NCI-H2029 (cell line): ENCODE results near the gene RUNX1.

Source experiments
- DNase-seq: peaks from one replicate; lab custom pipeline; 2025; lab: John Stamatoyannopoulos, UW

Gene RUNX1

GRCh38 chr21:35059742-35060141 lies 10.6 kb upstream of the RUNX1 start:
- no peak for DNase-seq

GRCh38 chr21:35058058-35058457 lies 9.0 kb upstream of the RUNX1 start:
- DNase-seq: no peak

DNA sequence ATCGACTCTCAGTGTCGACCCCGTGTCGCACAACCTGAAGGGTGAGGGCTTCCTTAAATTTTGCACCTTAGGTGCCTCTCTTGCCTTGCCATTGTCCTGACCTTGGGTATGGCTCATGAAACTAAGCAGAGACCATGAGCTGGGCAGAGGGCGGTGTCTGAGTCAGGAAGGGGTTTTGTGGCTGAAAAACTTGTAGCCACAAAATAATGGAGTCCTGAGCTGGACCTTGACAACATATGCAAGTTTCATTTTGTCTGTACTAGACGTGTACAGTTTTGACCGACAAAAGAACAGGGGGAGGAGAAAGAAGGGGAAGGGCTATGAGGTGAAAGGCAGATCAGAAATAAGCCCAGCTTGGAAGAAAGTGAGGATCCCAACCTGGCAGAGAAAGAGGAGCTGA lies 8.3 kb upstream of the RUNX1 start:
- DNase-seq: no peak

- no peak for DNase-seq
Observed at GRCh38 chr21:35053356-35054096, 4.4 kb upstream of the RUNX1 start.

GRCh38 chr21:35052801-35053200 lies 3.7 kb upstream of the RUNX1 start:
- DNase-seq: no peak

- DNase-seq: no peak
Observed at GRCh38 chr21:35051287-35051818, 2.3 kb upstream of the RUNX1 start.

- DNase-seq: no peak
Observed at GRCh38 chr21:35050348-35051286, 1.5 kb upstream of the RUNX1 start.

DNA sequence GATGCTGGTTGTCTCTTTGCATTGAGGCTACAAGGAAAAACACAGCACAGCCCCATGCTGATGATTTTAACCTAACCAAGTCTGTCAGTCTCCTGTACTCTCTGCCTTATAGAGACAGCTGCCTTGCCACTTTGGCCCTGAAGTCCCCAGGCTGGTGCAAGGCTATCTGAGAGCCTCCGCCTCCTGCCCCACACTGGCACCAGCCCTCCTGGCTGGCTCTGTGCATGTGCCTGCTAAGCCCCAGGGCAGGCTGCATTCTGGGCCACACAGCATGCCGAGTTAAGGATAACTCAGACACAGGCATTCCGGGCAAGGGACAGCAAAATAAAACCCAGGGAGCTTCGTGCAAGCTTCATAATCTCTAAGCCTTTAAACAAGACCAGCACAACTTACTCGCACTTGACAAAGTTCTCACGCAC lies 910 bp downstream of the RUNX1 start:
- no peak for DNase-seq

- DNase-seq: no peak
Observed at GRCh38 chr21:35046880-35047229, 2.2 kb downstream of the RUNX1 start.

DNA sequence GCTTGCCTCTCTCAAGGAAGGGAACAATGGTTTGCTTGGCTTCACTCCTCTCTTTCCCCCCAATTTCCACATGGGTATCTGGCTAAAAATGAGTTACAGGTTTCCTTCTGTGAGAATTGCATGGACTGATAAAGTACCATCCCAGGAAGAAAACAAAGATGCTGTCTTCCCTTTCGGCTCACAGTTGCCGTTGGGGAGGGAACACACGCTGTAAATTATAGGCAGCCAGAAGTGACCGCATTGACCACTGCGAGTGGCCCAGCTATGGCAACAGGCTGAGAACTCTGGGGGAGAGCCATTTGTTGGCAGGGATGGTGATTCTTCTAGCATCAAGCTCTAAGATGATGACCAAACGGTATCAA lies 2.9 kb downstream of the RUNX1 start:
- no peak for DNase-seq

GRCh38 chr21:35045542-35046262 lies 3.4 kb downstream of the RUNX1 start:
- DNase-seq: no peak

DNA sequence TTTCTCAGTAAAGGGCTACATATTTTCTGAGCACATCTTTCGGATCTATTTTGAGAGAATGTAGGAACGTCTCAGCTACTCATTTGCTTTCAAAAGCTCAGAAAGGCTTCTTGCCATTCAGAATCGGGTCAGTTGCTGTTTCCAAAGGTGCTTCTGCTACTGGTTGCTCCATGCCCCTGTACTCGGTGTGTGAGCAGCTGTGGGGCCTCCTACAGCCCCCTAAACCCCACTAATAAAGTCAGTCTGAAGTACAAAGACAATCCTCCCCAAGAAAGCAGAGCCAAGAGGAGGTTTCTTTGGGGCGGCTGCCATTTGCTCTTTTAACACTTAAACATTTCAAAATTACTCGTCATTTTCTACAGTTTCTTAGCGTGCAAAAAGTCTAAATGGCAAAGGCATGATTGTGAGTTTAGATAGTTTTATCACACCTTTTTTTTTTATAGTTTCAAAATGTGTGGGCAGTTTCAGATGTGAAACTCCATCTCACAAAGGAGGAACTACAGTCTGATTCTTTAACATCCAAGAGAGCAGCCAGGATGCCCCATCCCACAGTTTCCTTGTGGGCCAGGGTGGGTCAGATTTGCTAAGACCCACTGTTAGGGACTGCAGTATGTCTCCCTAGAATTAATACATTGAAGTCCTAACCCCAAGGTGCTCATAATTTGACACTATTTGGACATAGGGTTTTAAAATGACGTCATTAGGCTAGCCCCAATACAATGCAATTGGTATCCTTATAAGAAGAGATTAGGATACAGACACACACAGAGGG lies 4.1 kb downstream of the RUNX1 start:
- no peak for DNase-seq

- DNase-seq: no peak
Observed at GRCh38 chr21:35044128-35044527, 5.0 kb downstream of the RUNX1 start.

DNA sequence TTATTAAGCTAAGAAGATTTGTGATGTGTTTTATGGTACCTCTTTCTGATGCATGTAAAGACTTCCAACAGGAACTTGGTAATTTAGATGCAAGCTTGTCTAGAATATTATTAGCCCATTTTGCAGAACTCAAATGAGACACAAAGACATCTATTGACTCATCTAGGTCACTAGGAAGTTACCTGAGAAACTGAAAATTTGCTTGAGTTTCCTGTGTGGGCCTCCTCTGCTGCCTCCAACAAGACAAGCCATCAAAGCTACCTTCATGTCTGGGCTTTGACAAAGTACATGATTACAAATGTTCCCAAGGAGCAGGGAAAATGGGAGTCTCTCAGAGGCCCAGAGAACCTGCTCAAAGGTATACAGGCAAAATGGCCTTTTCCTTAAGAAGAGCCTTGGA lies 5.6 kb downstream of the RUNX1 start:
- no peak for DNase-seq

DNA sequence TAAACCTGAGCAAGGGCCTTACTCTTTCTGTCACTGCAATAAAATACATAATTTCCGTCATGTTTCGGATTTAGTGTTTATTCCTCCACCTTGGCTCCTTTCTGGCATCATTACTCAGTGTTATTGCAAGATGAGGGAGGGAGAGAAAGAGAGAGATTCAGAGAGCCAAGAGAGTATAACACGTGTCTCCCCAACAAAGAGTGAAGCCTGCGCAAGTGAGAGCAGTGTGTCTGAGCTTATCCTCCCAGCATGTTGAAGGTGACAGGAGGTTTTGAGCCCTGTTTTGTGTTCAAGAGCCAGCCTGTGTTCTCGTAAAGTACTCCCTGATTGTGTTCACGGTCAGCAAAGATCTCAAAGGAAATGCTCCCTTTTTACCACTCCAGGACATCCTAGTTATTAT lies 6.3 kb downstream of the RUNX1 start:
- no peak for DNase-seq

GRCh38 chr21:35041881-35042280 lies 7.2 kb downstream of the RUNX1 start:
- DNase-seq: no peak

DNA sequence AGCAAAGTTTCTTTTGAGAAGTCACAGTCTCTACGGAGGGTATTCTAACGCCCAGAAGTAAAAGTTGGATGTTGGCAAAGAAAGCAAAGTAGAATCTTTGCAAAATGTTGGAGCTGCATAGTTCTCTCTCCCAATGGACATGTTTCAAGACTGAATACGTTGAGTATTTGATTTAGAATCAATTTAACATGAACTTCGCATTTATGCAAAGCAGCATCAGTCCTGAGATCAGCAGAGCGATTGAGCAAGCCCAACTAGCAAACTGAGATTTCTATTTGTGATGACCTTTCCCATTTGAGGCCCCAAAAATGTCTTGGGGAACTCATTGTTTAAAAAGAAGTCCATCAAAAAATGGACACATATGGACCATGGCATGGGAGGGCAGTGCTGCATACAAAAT lies 8.0 kb downstream of the RUNX1 start:
- DNase-seq: no peak

DNA sequence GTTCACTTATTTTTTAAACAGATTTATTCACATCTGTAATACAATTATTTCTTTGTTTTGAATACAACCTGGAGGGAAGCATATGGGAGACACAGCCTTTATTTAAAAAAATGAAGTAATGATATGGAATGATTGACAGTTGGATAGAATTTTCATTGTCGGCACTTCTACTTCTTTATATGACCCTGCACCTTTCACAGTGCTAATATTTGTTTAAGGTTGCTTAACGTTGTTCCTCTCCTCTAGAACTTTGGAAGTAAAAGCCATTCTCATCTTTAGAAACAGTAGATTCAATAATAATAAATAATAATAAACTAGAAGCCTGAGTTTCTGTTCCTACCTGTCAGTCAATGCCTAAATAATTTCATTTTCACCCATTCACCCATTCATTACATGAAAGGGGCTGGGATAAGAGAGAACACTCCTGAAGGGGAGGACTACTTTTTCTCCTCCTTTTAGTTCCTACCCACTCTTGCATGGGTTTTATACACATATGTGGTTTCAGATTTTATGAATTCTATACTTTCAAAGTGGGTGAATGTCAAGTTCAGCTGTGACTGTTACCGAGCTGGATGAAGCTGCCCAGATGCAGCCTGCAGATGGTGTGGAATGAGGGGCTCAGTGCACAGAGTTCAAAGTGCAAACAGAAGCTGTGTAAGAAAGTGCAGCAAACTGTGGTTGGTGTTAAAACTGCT lies 9.4 kb downstream of the RUNX1 start:
- DNase-seq: no peak

GRCh38 chr21:35038772-35039319 lies 10.3 kb downstream of the RUNX1 start:
- DNase-seq: no peak

DNA sequence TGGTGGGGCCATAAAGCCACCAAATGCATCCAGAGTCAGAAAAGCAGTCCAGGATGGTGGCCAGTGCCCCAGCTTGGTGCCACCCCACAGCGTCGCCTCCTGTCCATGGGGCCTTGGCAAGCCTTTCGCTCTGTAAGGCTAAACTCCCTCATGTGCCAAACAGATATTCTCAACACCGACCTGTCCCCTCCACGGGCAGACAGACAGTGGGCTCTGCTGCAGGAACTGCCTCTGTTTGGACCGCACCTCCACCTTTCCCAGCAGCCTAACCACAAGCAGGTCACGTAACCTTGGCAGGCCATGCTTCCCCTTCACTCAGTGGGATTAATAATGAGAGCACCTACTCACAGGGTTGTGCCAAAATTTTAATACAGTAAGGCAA lies 11.7 kb downstream of the RUNX1 start:
- no peak for DNase-seq
